GM19328 (cell line): ENCODE data around the gene HABP2.

ENCODE experiments used
- ATAC-seq: cut with Tn5 transposase; IDR thresholded peaks from one replicate; pipeline ENCODE4 v1.9.1; 2021; ENCODE audit warnings: mild to moderate bottlenecking, moderate library complexity; ENCODE audit not compliant: unreplicated experiment

The HABP2 gene

GRCh38 chr10:113627836-113628235 is 75.0 kb downstream of the HABP2 start:
- ATAC-seq = no peak

- ATAC-seq = no peak
Measured at GRCh38 chr10:113628607-113629153, 75.8 kb downstream of the HABP2 start.

GRCh38 chr10:113630929-113631533 is 78.2 kb downstream of the HABP2 start:
- no peak for ATAC-seq

- ATAC-seq = no peak
Measured at GRCh38 chr10:113631684-113632367, 79.0 kb downstream of the HABP2 start.
